ENCODE results near the gene PLGRKT.
"Not testable (repeated sequence)": the region's sequence is repeated elsewhere in the genome, so short reads cannot be mapped to it uniquely, and the experiment has no call there.

Gene PLGRKT

GRCh38 chr9:5437254-5438216 is at the start of gene PLGRKT:
Gene PLGRKT (minus strand): TSS chr9:5437925. CDS start chr9:5431977, 5,948 bp downstream.
- peak; percentile 89 for DNase-seq

- DNase-seq, result no peak
These were observed 49.3 kb upstream of the PLGRKT start for GRCh38 chr9:5486988-5487387.

GRCh38 chr9:5485378-5486085 is 47.8 kb upstream of the PLGRKT start:
- DNase-seq, result no peak

DNA sequence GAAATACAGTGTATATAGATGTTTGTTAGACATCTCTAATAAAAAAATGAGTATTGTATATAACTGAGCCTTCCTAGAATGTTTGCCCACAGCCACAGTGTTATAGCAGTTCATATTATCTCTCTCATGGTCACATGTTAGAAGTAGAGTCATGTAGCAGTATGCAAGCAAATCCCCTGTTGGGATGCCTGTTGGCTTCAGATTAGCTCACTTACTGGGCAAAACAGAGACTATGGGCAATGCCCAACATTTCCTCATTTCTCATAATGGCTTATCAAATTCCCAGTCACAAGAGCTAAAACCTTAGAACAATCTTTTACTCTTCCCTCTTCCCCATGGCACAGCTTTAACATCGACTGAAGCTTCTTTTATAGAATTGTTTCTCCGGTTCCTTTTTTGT is 45.6 kb upstream of the PLGRKT start:
- DNase-seq, result no peak

DNA sequence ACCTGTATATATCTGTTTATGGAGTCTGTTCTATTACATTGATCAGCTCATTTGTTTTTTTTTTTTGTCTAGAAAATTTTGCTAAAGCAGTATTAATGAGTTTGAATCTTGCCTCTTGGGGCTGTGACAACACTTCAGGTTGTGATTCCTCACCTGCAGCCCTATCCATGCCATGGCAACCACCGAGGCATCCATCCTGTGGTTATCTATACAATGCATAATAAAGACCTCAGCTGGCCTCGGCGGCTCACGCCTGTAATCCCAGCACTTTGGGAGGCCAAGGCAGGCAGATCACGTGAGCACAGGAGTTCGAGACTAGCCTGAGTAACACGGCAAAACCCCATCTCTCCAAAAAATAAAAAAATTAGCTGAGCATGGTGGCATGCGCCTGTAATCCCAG is 44.5 kb upstream of the PLGRKT start:
- no peak for DNase-seq

DNA sequence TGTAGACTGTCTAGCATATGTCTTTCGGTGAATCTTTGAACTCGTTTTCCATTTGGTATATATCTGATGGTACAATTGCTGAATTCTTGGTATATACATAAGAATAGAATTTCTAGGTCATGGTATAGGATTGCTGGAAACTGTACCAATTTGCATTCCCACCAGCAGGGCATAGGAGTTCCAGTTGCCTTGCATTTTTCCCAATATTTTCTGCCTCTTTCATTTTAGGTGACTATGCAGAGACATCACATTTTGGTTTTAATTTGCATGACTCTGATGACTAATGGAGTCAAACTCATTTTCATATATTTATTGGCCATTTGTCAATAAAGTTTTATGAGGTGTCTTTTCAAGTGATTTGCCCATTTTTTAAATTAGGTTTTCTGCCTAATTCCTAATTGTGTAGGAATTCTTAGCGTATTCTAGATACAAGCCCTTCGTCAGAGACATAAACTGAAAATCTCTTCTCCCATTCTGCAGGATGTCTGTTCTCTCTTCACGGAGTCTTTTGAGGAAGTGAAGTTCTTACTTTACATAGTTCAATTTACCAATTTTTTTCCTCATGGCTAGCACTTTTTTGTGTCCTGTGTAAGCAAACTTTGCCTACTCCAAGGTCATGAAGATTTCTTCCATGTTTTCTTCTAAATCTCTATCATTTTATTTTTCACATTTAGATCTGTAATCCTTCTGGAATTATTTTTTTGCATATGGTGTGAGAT is 43.8 kb upstream of the PLGRKT start:
- DNase-seq, result no peak

DNA sequence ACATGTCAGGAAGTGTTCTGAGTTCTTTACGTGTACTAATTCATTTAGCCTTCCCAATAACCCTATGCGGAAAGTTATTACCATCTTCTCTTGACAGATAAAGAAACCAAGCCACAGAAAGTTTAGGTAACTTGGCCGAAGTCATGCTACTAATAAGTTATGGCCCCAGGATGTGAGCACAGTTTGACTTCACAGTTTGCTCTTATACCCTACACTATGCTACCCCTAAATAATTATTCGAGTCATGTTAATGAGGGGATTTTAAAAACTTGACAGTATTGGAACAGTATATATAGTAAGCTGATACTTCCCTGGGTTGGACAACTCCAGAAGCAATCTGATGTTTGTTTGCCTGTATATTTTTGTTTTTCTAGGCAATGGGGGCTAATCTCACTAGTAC is 43.2 kb upstream of the PLGRKT start:
- DNase-seq, result no peak

DNA sequence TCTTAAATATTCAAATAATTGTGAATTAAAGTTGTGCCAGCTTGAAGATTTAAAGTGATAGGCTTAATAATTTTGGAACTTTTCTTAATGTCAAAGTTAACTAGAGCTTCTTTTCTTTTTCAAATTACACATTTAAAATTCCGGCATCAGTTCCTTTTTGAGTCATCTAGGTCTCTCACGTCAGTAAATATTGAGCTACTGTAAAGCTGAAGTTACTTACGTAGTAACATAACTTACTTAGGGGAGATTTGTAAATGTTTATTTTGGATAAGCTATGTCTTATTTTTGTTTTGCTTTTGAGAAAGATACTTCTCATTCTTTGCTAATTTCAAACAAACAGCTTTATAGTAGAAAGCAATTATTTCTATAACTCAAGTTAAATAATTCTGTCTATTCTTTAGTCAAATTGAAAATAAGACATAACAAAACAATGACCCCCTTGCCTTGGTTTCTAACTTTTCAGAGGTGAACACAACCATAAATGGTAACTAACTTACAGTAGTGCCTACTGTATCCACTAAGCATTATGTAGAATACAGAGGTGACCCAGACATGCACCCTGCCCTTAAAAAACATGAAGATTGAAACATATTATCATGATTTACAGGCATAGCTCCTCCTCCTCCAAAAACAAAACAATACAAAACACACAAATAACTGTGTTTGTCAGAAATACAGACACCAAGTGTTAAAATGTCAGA is 42.4 kb upstream of the PLGRKT start:
- no peak for DNase-seq

DNA sequence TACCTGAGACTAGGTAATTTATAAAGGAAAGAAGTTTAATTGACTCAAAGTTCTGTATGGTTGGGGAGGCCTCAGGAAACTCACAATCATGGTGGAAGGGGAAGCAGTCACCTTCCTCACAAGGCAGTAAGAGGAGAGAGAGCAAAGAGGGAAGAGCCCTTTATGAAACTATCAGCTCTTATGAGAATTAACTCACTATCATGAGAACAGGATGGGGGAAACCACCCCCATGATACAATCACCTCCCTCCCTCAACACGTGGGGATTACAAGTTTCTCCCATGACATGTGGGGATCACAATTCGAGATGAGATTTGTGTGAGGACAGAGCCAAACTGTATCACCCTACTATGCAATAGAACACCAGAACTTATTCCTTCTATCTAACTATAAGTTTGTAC is 40.5 kb upstream of the PLGRKT start:
- no peak for DNase-seq

GRCh38 chr9:5475611-5476010 is 37.9 kb upstream of the PLGRKT start:
- not testable (repeated sequence) for DNase-seq

- no peak for DNase-seq
These were observed 33.1 kb upstream of the PLGRKT start for GRCh38 chr9:5470816-5471215.

DNA sequence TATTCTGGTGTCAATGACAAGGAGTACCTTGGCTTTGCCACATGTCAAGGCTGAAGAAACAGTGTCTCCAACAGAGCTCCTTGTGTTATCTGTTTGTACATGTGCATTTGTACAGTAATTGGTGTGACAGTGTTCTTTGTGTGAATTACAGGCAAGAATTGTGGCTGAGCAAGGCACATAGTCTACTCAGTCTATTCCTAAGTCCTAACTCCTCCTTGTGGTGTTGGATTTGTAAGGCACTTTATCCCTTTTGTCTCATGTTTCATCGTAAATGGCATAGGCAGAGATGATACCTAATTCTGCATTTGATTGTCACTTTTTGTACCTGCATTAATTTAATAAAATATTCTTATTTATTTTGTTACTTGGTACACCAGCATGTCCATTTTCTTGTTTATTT is 32.4 kb upstream of the PLGRKT start:
- DNase-seq, result no peak

- no peak for DNase-seq
These were observed 31.1 kb upstream of the PLGRKT start for GRCh38 chr9:5468850-5469249.

DNA sequence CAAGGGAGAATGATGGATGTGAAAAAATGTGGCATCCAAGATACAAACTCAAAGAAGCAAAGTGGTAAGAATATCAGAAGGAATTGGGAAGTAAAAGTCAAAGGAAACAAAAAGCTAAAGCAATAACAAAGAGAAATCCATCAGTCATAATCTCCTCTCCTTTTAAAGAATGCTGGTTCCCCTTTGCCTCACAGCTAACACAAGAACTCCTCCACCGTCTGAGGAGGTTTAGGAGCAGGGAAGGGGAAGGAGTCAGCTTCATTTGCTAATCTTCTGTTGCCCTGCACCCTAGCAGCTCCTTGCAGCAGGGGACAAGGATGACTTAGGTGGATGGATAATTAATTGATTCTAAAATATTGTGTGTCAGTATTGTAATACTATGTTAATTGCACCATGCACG is 29.0 kb upstream of the PLGRKT start:
- DNase-seq, result no peak

DNA sequence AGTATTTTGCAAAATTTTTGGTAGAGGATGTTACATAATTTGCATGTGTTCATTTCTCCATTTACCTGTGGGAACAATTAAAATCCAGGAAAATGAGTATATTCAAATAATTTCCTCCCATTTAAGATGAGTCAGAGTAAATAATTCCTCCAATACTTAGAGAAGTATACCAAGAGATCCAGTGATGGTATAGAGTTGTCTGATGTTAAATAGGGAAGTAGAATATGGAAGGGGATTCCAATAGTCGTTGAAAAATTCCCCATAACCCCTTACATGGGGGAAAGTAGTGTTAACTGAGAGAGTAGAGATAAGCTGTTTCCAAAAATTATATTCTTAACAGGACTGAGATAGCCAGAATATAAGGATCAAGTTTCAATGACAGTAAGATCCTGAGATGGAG is 28.3 kb upstream of the PLGRKT start:
- no peak for DNase-seq

GRCh38 chr9:5464831-5465330 is 27.2 kb upstream of the PLGRKT start:
- DNase-seq, result not testable (repeated sequence)

DNA sequence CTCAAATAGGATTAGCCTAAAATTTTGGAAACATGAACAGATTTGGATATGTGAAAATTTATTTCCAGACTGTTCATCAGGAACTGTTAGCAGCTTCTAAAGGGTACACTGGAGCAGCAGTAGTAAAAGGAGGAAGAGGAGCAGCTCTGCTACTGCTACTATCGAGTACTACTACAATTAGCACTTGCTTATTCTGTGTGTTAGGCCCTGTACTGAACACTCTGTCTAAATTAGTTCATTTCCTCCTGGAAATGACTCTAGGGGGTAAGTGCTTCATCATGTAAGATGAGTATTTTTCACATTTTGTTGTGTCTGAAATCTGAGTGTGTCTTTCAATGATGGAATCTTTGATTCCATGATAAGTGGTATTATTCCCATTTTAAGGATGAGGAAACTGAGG is 22.4 kb upstream of the PLGRKT start:
- DNase-seq, result no peak

- DNase-seq, result no peak
These were observed 21.6 kb upstream of the PLGRKT start for GRCh38 chr9:5459289-5459829.

- no peak for DNase-seq
These were observed 17.5 kb upstream of the PLGRKT start for GRCh38 chr9:5455181-5455580.

GRCh38 chr9:5453673-5454072 is 15.9 kb upstream of the PLGRKT start:
- no peak for DNase-seq

DNA sequence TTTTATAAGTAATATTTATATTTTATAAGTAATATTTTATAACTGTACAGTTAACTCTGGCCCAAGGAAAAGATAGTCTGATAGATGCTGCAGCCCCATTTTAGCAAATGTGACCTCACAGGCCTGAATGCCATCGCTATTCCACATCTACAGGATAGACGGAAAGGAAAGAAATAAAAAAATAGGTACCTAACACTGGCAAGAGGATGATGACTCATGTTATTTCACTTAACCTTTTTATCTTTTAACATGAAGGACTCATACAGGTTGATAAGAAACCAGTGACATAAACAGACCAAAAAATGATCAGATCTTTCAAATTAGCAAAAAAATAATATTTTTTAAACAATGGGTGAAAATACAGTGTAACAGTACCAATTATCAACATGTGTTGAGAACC is 15.3 kb upstream of the PLGRKT start:
- DNase-seq, result no peak

DNA sequence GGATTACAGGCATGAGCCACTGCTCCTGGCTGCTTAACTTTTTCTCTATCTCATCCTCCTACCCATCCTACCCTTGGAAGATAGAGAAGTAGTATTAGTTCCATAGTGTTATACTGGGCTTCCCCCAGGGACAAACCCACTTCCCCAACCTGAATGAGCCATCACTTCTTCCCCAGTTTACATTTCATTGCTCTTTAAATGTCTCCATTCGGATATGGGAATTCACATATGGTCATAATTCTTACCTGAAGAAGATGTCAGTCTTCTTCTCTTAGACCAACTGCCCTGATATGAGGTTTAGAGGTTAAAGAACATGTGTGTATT is 14.5 kb upstream of the PLGRKT start:
- DNase-seq, result no peak

All from NCI-H1436 (cell line).